ENCODE data around the gene CRTC2. TPM values are rescaled to one million over a fixed set of nuclear protein-coding genes. Genes with fewer than 3 reads are reported as not detected.

CRTC2 gene
- total and polyA plus RNA-seq, 9 of the 15 experiments (the other 6 are each of a cell fraction or from before 2014, with no cell fraction given): 2.7 to 26.4 (median 10.2) TPM

- no peak for TF ChIP-seq HOMEZ (CRISPR knock-in tag; IDR thresholded peaks at IDR 0.05)
- no peak for TF ChIP-seq ZHX1 (conservative IDR thresholded peaks at IDR 0.05; ENCODE audit: low read length)
- TF ChIP-seq MGA (IDR thresholded peaks at IDR 0.05): no peak
- TF ChIP-seq ZNF41 (CRISPR knock-in tag; conservative IDR thresholded peaks at IDR 0.05): no peak
- TF ChIP-seq TAF7 (tag; IDR thresholded peaks at IDR 0.05): no peak
- peak; percentile 5; the same call in 1 of the 2 replicates for TF ChIP-seq NCOR1 (IDR thresholded peaks at IDR 0.05)
- TF ChIP-seq POLR2G (IDR thresholded peaks at IDR 0.05; ENCODE audit: low read depth, low read length): peak; percentile 79
- peak in 1 of 2 experiments; percentile 80; a peak in 2 of 4 replicates for TF ChIP-seq HDAC1 (IDR thresholded peaks at IDR 0.05)
These were observed 12.4 kb downstream of the CRTC2 start (continued) for GRCh38 chr1:153945795-153946621.

Data from K562 (cell line).